Caco-2 (cell line): ENCODE data around the gene SEPTIN10. TPM values are rescaled to one million over a fixed set of nuclear protein-coding genes. Genes with fewer than 3 reads are reported as not detected.

Experiments used
- BruUV-seq: library from RNA; stranded (reverse); fragments of 400-500 nt; replicated peaks from 2 replicates; lab custom pipeline; 2021; lab: Mats Ljungman, UMichigan
- CTCF ChIA-PET: fragments of 300-600 bp; sonication (Branson Sonifier 250); formaldehyde crosslinking; loops from one replicate; lab custom pipeline; 2022; ENCODE audit warnings: antibody characterized with exemption; lab: Charles Lee
- POLR2A ChIA-PET: fragments of 300-600 bp; sonication (Branson Sonifier 250); formaldehyde crosslinking; loops from one replicate; lab custom pipeline; 2022; ENCODE audit warnings: antibody characterized with exemption; lab: Charles Lee
- DNase-seq, 2 experiments: peaks; one replicate each; pipeline versions ENCODE4 v3.0.0 to v3.0.0-alpha.2; 2020 to 2022
- H3K27me3 ChIP-seq: replicated peaks from 2 replicates; pipeline ENCODE4 v1.6.0; 2011; ENCODE audit warnings: low read length; ENCODE audit not compliant: control insufficient read depth, insufficient read depth
- H3K36me3 ChIP-seq: 2 replicates; pipeline ENCODE4 v1.5.1; 2011; ENCODE audit warnings: low read length; ENCODE audit not compliant: control insufficient read depth, insufficient read depth
- H3K4me1 ChIP-seq: fragments of 250-450 bp; sonication (Bioruptor Pico); 2 replicates; pipeline ENCODE4 v1.5.1; 2020; ENCODE audit warnings: mild to moderate bottlenecking
- H3K4me3 ChIP-seq: 2 replicates; pipeline ENCODE4 v1.5.1; 2011; ENCODE audit warnings: low read depth, mild to moderate bottlenecking, control low read depth, low read length
- H3K9me3 ChIP-seq: fragments of 250-450 bp; sonication (Bioruptor Pico); 2 replicates; pipeline ENCODE4 v1.5.1; 2020; ENCODE audit warnings: mild to moderate bottlenecking, moderate library complexity
- H3K27ac Mint-ChIP-seq: one replicate; pipeline ENCODE4 v1.8.0; 2022; ENCODE audit warnings: mixed read lengths; ENCODE audit not compliant: unreplicated experiment
- H3K27me3 Mint-ChIP-seq: one replicate; pipeline ENCODE4 v1.8.0; 2022; ENCODE audit warnings: mixed read lengths; ENCODE audit not compliant: insufficient read depth, unreplicated experiment
- H3K36me3 Mint-ChIP-seq: one replicate; pipeline ENCODE4 v1.8.0; 2022; ENCODE audit warnings: mild to moderate bottlenecking, mixed read lengths; ENCODE audit not compliant: insufficient read depth, unreplicated experiment
- H3K4me1 Mint-ChIP-seq: one replicate; pipeline ENCODE4 v1.8.0; 2022; ENCODE audit warnings: low read depth, mixed read lengths; ENCODE audit not compliant: unreplicated experiment
- H3K4me3 Mint-ChIP-seq: one replicate; pipeline ENCODE4 v1.8.0; 2022; ENCODE audit warnings: mild to moderate bottlenecking, moderate library complexity, mixed read lengths; ENCODE audit not compliant: unreplicated experiment
- H3K9me3 Mint-ChIP-seq: one replicate; pipeline ENCODE4 v1.8.0; 2022; ENCODE audit warnings: mixed read lengths; ENCODE audit not compliant: unreplicated experiment
- intact Hi-C: fragments of 100-400 bp; cut with micrococcal nuclease; formaldehyde crosslinking; loops from one replicate; pipeline ENCODE4 v1.10.0; 2022; ENCODE audit not compliant: unreplicated experiment
- total RNA-seq: library from RNA; stranded (reverse); gene quantifications from 2 replicates; pipeline ENCODE4 v1.2.3, GENCODE V29; 2022
- TF ChIP-seq, protein P1 (sequence below), 2 experiments: fragments of 200-600 bp in 1 of 2; IDR thresholded peaks; 1 replicate in 1 of 2; 2 replicates in 1 of 2; pipeline versions ENCODE4 v1.5.1 to v1.8.0; 2011 to 2022; ENCODE audit warnings: antibody characterized with exemption in 1 of 2, control low read depth in 1 of 2, inconsistent platforms in 1 of 2, low read depth in 1 of 2, low read length in 1 of 2, mild to moderate bottlenecking in 1 of 2, moderate library complexity in 1 of 2; ENCODE audit not compliant: insufficient read depth in 1 of 2, severe bottlenecking in 1 of 2, unreplicated experiment in 1 of 2

SEPTIN10 gene
- total RNA-seq, 1 experiment from 2014 or later, result 83.7 TPM

DNA sequence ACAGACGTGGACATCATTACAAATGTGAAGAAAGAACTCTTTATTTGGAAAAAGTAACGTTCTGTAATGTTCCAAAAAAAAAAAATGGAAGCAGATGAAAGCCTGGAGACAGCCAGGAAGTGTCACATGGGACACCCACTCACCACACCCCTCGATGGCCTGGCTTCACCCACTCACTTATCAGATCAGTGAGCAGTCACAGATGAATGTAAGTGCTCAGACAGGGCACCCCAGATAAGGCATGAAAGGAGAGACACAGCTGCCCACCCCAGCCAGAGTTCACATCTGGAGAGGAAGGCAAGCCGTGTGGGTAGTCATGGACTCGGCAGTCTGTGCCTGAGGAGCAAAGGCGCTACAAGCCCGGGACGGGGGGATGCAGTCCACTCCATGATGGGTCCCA, 105.2 kb downstream of the SEPTIN10 start:
- Histone ChIP-seq H3K4me1 (no peaks in the 10 kb centered on the region), H3K27me3 (no peaks in the 10 kb centered on the region), H3K4me3 (no peak overlapping the region), H3K9me3 (no peaks in the 10 kb centered on the region), H3K36me3 (no peaks in the 10 kb centered on the region)
- DNase-seq, result no peak
- CTCF ChIA-PET, result no interaction called here
- no TSS peak for BruUV-seq
- intact Hi-C loops, result no loop called here
- H3K36me3 Mint-ChIP-seq, result no peaks in the 10 kb centered on the region
- no peaks in the 10 kb centered on the region for H3K4me1 Mint-ChIP-seq
- POLR2A ChIA-PET, result no interaction called here
- H3K27ac Mint-ChIP-seq, result no peak overlapping the region
- H3K4me3 Mint-ChIP-seq, result no peak overlapping the region
- TF ChIP-seq, protein P1, sequence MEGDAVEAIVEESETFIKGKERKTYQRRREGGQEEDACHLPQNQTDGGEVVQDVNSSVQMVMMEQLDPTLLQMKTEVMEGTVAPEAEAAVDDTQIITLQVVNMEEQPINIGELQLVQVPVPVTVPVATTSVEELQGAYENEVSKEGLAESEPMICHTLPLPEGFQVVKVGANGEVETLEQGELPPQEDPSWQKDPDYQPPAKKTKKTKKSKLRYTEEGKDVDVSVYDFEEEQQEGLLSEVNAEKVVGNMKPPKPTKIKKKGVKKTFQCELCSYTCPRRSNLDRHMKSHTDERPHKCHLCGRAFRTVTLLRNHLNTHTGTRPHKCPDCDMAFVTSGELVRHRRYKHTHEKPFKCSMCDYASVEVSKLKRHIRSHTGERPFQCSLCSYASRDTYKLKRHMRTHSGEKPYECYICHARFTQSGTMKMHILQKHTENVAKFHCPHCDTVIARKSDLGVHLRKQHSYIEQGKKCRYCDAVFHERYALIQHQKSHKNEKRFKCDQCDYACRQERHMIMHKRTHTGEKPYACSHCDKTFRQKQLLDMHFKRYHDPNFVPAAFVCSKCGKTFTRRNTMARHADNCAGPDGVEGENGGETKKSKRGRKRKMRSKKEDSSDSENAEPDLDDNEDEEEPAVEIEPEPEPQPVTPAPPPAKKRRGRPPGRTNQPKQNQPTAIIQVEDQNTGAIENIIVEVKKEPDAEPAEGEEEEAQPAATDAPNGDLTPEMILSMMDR (IDR thresholded peaks at IDR 0.05; ENCODE audit: insufficient read depth in 1 of 2, low read depth in 1 of 2, low read length in 1 of 2, severe bottlenecking in 1 of 2, unreplicated experiment in 1 of 2), result no peak
- H3K9me3 Mint-ChIP-seq, result no peaks in the 10 kb centered on the region
- no peaks in the 10 kb centered on the region for H3K27me3 Mint-ChIP-seq

DNA sequence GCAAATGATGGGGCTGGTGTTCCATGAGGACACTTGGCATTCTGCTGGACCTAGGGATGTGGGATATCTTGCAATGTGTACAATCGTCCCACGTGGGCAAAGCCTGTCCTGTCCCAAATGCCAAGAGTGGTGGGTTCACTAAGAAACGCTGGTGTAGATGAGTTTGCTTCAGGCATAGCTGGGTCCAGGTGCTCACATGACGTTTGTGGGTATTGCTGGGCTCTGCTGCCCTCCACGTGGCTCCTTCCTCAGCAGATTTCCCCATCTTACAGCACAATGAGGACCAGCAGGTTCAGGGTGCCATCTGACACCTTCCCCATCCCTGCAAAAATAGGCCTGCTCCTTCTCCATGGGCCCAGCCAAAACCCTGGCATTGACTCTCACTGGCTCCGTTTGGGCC, 105.9 kb downstream of the SEPTIN10 start:
- intact Hi-C loops, result no loop called here

DNA sequence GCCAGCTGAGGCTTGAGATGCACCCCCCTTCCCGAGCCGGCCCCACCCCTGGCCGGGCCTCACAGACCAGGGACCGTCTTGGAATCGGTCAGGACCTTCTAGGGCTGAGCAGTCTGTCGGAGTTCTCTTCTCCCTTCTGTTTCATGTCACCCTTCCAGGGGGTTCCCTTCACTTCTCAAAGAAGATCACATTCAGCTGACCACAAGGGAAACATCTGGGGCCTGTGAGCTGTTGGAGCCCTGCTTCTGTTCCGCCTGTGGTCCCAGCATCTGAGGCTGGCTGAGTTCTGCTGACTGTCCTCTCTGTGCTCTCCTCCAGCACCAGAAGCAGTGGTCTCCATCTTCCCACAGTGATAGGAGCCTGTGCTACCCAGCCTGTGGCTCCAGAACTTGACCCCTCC, 106.5 kb downstream of the SEPTIN10 start:
- no peaks in the 10 kb centered on the region for H3K9me3 ChIP-seq
- H3K4me1 ChIP-seq, result no peaks in the 10 kb centered on the region
- no TSS peak for BruUV-seq
- TF ChIP-seq, protein P1 (IDR thresholded peaks at IDR 0.05; ENCODE audit: insufficient read depth in 1 of 2, low read depth in 1 of 2, low read length in 1 of 2, severe bottlenecking in 1 of 2, unreplicated experiment in 1 of 2), result no peak
- Mint-ChIP-seq H3K27me3 (peaks cover 6% of the 10 kb centered on the region), H3K36me3 (no peaks in the 10 kb centered on the region), H3K4me3 (no peak overlapping the region), H3K27ac (no peak overlapping the region), H3K9me3 (no peaks in the 10 kb centered on the region), H3K4me1 (no peaks in the 10 kb centered on the region)
- ChIA-PET POLR2A (no interaction called here), CTCF (no interaction called here)
- H3K36me3 ChIP-seq, result no peaks in the 10 kb centered on the region
- intact Hi-C loops, result no loop called here
- H3K27me3 ChIP-seq, result no peaks in the 10 kb centered on the region
- H3K4me3 ChIP-seq, result no peak overlapping the region
- no peak for DNase-seq

More for the DNA sequence above, 105.9 kb downstream of the SEPTIN10 start:
- TF ChIP-seq, protein P1 (IDR thresholded peaks at IDR 0.05; ENCODE audit: insufficient read depth in 1 of 2, low read depth in 1 of 2, low read length in 1 of 2, severe bottlenecking in 1 of 2, unreplicated experiment in 1 of 2), result no peak
- ChIA-PET CTCF (no interaction called here), POLR2A (no interaction called here)
- Histone ChIP-seq H3K9me3 (no peaks in the 10 kb centered on the region), H3K27me3 (no peaks in the 10 kb centered on the region), H3K4me3 (no peak overlapping the region), H3K36me3 (no peaks in the 10 kb centered on the region), H3K4me1 (no peaks in the 10 kb centered on the region)
- Mint-ChIP-seq H3K4me3 (no peak overlapping the region), H3K4me1 (no peaks in the 10 kb centered on the region), H3K27me3 (no peaks in the 10 kb centered on the region), H3K36me3 (no peaks in the 10 kb centered on the region), H3K27ac (no peak overlapping the region), H3K9me3 (no peaks in the 10 kb centered on the region)
- no TSS peak for BruUV-seq
- DNase-seq, result no peak
